ENCODE results near the gene CYP2E1. TPM values are rescaled to one million over a fixed set of nuclear protein-coding genes. Genes with fewer than 3 reads are reported as not detected.

The CYP2E1 gene
- total RNA-seq, 1 donor from 2014 or later = 7.7 TPM

Other genes with a start within 250 kb of the CYP2E1 start
- 50.7 TPM for gene TUBGCP2, start 218.5 kb upstream of the CYP2E1 start, total RNA-seq (ENCODE audit: unreplicated experiment)
- gene ZNF511, start 218.4 kb upstream of the CYP2E1 start, total RNA-seq (ENCODE audit: unreplicated experiment) = 18.6 TPM
- not detected for gene CALY, start 190.5 kb upstream of the CYP2E1 start, total RNA-seq (ENCODE audit: unreplicated experiment)
- gene PRAP1, start 180.0 kb upstream of the CYP2E1 start, total RNA-seq (ENCODE audit: unreplicated experiment) = not detected
- gene FUOM, start 169.3 kb upstream of the CYP2E1 start, total RNA-seq (ENCODE audit: unreplicated experiment) = 8.9 TPM
- gene ECHS1, start 154.0 kb upstream of the CYP2E1 start, total RNA-seq (ENCODE audit: unreplicated experiment) = 69.6 TPM
- 6.6 TPM for gene PAOX, start 148.1 kb upstream of the CYP2E1 start, total RNA-seq (ENCODE audit: unreplicated experiment)
- gene MTG1, start 133.2 kb upstream of the CYP2E1 start, total RNA-seq (ENCODE audit: unreplicated experiment) = 97.3 TPM
- 0.28 TPM for gene SPRN, start 102.7 kb upstream of the CYP2E1 start, total RNA-seq (ENCODE audit: unreplicated experiment)
- gene SCART1, start 73.4 kb upstream of the CYP2E1 start, total RNA-seq (ENCODE audit: unreplicated experiment) = 0.36 TPM
- gene SYCE1, start 38.2 kb downstream of the CYP2E1 start, total RNA-seq (ENCODE audit: unreplicated experiment) = 0.26 TPM
- 0.13 TPM for gene FRG2B, start 99.4 kb downstream of the CYP2E1 start, total RNA-seq (ENCODE audit: unreplicated experiment)